ENCODE measurements around the gene STRN.
"Not testable (repeated sequence)": the region's sequence is repeated elsewhere in the genome, so short reads cannot be mapped to it uniquely, and the experiment has no call there.

STRN gene

DNA sequence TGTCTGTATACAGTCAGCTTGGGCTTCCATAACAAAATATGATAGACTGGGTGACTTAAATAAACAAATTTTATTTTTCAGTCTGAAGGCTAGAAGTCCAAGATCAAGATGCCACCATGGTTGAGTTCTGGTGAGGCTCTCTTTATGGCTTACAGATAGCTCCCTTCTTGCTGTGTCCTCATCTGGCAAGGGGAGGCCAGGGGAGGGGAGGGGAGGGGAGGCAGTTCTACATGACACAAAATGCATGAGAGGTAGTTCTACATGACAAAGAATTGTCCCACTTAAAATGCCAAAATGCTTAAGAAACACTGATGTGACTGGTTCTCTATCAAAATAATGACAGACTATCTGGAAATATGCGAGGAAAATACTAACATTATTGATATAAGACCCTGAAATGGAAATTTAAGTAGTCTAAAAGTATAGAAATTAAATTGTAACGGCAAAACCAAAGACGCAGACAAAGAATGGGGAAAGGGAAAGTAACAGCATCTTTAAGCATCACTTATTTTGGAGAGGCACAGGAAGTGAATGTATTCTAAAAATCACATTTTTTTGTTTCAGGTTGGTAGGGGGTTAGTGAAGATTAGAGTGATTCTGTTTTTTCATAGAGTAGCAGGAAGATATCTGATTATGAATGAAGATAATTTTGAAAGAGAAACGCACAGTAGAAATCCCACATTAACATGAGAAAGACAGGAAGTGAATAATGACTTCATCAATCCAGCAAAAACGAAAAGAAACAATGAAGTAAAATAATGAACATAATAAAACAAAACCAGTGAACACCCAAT lies 131.4 kb downstream of the STRN start:
- DNase-seq (ENCODE audit: low read depth) = no peak

DNA sequence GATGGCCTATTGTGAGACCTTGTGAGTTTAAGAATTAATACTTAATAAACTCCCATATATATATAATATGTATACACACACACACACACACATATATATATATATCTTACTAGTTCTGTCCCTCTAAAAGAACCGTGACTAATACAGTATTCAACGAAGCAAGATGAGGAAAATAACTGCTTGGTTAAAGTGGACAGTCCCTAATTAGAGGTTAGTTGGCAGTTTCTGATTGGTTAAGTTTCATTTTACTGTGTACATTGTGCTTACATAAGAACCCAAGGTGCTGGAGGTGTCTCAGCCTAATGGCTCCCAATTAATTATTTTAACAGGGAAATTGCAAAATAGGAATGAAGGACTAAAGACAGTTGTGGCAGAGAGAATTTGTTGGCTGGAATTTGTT lies 132.1 kb downstream of the STRN start:
- DNase-seq (ENCODE audit: low read depth) = no peak

DNA sequence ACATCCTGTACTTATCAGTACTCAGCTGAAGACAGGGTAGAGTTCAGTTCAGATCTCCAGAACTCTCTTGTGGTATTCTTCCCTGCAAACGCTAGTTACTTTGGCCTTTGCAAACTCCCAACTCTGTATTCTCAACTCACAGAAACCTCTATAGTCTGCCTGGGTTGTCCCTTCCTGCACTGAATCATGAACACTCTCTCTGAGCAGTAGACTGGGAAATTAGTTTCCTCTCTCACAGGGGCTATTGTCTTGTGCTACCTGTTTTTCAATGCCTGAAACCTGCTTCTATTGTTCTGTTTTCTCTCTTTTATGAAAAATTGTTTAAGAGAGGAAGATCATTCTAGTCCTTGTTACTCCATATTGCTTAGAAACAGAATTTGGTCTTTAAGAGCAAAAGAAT lies 135.2 kb downstream of the STRN start:
- no peak for DNase-seq (ENCODE audit: low read depth)

- DNase-seq (ENCODE audit: low read depth) = not testable (repeated sequence)
Observed at GRCh38 chr2:36824683-36825082, 141.7 kb downstream of the STRN start.

GRCh38 chr2:36824273-36824672 lies 142.1 kb downstream of the STRN start:
- DNase-seq (ENCODE audit: low read depth) = no peak

GRCh38 chr2:36823862-36824261 lies 142.5 kb downstream of the STRN start:
- no peak for DNase-seq (ENCODE audit: low read depth)

- no peak for DNase-seq (ENCODE audit: low read depth)
Observed at GRCh38 chr2:36820942-36821605, 145.3 kb downstream of the STRN start.

DNA sequence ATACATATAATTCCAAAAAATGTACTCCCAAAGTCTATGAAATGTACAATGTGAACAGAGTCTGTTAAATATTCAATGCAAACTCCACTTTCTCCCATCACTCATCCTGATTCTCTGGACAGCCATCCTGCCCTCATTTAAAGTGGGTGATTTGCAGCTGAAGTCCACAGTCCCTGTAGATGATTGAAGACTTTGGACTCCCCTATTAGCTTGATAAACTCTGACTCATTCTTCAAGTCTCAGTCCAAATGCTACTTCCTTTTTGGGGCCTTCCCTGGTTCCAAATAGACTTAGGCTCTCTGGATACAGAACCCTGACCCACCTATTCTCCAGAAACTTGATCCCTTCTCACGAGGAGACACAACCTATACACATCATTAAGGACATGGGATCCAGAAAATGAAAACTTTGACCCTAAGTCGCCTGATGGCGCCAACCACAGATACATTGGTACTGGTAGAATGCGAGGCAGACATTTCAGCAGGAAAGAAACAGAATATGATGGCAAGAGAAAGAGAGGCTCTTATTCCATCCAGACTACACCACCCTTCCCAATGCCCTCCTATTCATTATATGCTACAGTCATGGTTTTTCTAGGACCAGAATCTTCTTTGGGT lies 147.1 kb downstream of the STRN start:
- no peak for DNase-seq (ENCODE audit: low read depth)

DNA sequence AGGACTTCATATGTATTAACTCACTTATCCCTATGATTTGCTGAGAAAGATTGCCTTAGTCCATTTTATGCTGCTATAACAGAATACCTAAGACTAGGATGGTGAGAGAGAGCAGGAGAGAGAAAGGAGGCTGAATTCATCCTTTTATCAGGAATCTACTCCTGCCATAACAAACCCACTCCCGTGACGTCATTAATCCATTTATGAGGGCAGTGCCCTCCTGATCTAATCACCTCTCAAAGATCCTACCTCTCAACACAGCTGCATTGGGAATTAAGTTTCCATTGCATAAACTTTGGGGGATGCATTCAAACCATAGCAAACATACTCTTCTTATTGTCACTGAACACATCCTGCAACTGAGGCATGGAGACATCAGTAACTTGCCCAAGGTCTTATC lies 147.8 kb downstream of the STRN start:
- DNase-seq (ENCODE audit: low read depth) = no peak

DNA sequence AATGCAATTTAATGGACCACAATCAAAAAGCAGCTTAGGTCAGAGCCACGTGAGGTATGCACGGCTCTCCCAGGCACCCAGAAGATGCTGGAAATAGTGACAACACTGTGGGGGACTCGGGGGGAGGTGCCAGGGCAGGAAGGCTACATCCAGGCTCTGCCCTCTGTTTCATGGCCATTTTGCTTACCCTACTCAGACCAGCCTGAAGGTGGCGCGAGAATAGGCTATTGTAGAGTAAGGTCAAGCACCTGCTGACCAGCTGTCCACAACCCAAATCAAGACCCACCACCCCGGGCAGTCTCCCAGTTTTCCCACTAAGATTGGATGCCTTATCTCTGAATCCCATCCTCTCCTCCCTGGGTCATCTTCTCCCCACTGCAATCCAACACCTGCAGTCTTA lies 154.1 kb downstream of the STRN start:
- no peak for DNase-seq (ENCODE audit: low read depth)

DNA sequence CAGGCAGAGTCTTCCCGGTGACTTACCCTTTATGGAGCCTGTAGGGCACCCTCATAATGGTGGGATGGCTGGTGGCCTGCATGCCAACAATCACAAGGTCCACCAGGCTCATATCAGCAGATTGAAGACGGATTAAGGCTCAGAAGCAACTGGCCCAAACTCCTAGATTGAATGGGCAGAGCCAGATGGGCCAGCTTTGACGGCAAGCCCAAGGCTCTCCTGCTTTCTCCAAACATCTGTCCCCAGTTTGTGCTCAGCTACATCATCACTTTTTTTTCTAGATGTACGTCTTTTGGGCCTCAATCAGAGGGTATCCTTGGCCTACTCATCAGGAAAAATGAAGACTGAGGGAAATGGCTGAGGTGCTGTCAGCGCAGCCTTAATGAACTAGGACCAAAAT lies 155.3 kb downstream of the STRN start:
- DNase-seq (ENCODE audit: low read depth) = no peak

- no peak for DNase-seq (ENCODE audit: low read depth)
Observed at GRCh38 chr2:36809069-36809445, 157.3 kb downstream of the STRN start.

GRCh38 chr2:36808386-36809068 lies 157.8 kb downstream of the STRN start:
- DNase-seq (ENCODE audit: low read depth) = no peak

DNA sequence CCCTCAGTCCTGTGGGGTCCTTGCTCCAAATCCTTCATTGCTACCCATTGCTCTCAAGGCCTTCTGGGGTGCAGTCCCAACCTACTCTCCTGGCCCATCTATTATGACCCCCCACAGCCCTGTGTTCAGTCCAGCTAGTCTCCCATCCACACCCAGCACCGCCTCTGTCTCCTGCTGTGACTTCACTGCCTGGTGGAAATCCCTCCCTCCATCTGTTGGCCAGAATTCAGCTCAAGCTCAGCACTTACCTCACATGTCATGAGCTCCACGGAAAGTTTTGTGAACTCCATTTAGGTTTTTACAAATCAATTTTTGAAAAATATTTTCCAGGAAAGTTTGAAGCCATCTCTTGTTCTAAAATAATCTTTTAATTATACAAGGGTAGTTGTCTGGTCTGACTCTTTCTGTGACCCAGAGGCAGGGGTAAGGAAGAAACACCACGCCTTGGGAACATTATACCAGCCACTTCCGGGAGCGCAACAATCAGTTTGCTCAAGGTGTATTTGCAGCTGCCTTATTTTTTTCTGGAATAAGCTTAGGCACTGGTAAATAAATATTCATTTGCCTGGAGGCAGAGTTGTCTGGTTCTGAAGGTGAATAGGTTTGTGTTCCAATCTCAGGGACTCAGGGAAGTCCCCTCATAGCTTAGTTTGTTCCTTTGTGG lies 159.0 kb downstream of the STRN start:
- no peak for DNase-seq (ENCODE audit: low read depth)

DNA sequence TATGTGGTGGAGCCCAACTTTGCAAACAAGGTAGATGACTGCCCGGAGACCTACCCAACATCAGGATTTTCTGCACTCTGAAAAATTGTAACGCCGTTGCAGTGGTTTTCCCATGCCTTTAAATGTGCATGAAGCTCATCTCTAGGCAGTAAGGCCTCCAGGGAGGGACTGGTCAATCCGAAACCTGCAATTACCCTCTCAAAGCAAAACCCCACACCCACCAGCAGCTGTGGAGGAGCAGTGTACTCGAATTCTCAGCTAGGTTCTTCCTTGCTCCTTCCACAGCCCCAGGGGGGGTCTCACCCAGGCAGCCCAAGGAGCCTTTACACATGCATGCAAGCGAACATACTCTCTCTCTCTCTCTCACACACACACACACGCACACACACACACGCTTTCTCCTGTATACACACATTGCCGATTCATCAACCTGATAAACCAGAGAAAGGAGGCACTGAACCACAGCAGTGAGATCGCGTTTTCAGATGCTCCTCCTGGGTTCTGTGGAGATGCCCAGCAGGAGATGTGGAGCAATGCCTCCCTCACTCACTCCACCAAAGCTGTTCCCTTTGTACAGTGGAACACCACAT lies 160.6 kb downstream of the STRN start:
- no peak for DNase-seq (ENCODE audit: low read depth)

GRCh38 chr2:36802952-36803351 lies 163.4 kb downstream of the STRN start:
- DNase-seq (ENCODE audit: low read depth) = no peak

- no peak for DNase-seq (ENCODE audit: low read depth)
Observed at GRCh38 chr2:36801088-36801487, 165.2 kb downstream of the STRN start.

DNA sequence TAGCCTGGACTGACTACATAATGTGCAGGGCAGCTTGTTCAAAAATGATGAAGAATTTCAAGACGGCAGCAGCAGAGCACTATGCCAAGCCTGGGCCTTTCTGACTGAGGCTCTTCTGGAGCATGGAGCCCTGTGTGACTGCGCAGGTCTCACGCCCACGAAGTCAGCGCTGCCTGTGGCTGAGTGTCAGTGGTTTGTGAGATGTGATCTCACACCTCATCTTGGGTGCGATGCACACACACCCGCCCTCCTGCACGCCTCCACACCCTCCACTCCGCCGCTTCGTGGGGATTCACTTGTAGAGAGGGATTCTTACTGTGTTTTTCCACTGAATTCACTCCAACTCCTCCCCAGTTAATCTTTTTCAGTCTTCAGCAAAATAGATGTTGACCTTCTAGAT lies 166.0 kb downstream of the STRN start:
- DNase-seq (ENCODE audit: low read depth) = no peak

- no peak for DNase-seq (ENCODE audit: low read depth)
Observed at GRCh38 chr2:36798724-36799123, 167.6 kb downstream of the STRN start.

DNA sequence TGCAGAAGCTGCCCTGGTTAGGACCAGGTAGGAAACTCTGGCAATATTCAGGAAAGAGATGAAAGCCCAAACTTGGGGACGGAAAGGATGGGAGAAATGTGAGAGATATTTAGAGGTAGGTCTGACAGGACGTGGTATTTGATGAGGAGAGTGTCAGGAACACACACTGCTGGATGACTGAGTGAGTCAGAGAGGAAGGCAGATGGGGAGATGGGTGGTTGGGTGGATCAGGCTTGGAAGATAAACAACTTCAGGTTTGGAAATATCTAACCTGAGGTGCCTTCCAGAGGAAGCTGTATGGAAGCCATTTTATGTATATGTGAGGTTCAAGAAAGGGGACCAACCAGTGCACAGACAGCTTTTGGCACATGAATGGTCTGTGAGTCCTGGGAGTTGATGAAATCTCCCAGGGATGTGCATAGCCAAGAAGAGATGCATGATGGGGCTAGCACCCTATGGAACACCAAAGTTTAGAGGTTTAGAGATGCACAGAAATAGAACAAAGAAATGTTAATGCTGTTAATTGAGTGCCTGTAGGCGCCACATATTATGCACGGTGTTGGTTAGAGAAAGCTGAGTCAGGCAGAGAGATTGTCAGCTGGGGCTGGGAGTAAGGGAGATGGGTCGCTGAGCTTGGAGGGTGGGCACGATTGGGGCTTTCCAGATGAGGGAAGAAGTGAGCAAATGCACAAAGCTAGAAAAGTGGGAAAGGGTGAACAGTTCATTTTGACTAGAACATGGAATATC lies 168.8 kb downstream of the STRN start:
- no peak for DNase-seq (ENCODE audit: low read depth)
